Left colon (tissue), 2 donors: Measurements from ENCODE around the gene SLBP. TPM values are rescaled to one million over a fixed set of nuclear protein-coding genes. Genes with fewer than 3 reads are reported as not detected.

Experiments
- ATAC-seq: fragments of 200-7000 bp; cut with Tn5 transposase; one replicate; pipeline ENCODE4 v1.9.1; 2020; ENCODE audit warnings: mild to moderate bottlenecking, moderate library complexity
- DNase-seq, 2 donors: peaks; one replicate each; pipeline ENCODE4 v3.0.0-alpha.2; 2020
- intact Hi-C, 2 donors: fragments of 100-400 bp; cut with DNase I in 1 of 2; cut with micrococcal nuclease in 1 of 2; formaldehyde crosslinking; loops; one replicate each; pipeline versions ENCODE4 v1.11.2 to v1.14.0; 2022; cut with DNase I, micrococcal nuclease
- total RNA-seq, 2 donors: library from RNA; stranded (reverse); fragmentation: NEBNext Ultra II Directional; extraction: Animal tissue kit (Norgen Biotek cat#: 25700); gene quantifications; one replicate each; pipeline ENCODE4 v1.2.1, GENCODE V29; 2021
- donor health status: DM: no; HTN: no; CAD: no.
- donor health status: DM: yes; HTN: yes; CAD: no.

Gene SLBP
- total RNA-seq, 2 donors from 2014 or later = 23.3 to 27.3 TPM

DNA sequence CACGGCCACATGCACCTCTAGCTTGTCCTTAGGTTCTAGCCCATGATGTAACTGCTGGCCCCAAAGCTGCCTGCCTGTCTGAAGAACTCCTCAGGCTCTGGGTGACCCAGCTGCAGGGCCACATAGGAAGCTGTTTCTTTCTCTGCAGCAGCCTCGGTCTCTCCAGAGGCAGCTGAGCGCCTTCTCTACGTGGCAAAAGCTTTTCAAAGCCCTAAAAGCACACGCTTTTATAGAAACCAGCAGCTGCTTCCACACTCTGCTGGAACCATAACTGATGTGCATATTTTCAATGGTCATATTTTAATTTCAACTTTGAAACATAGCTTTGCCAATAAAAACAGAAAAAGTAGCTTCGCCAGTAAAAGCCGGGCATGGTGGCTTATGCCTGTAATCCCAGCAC is 65.4 kb downstream of the SLBP start:
- DNase-seq (no peak), ATAC-seq (no peak)
- intact Hi-C loops = no loop called here

- ATAC-seq (peak; percentile 31), DNase-seq (peak; percentile 10 to 72)
- intact Hi-C loops = no loop called here
These were observed 67.0 kb downstream of the SLBP start for GRCh38 chr4:1644891-1645657.

- ATAC-seq = no peak
- intact Hi-C loops = no loop called here
- DNase-seq = no peak
These were observed 68.0 kb downstream of the SLBP start for GRCh38 chr4:1643971-1644735.

Other genes with a start within 250 kb of the SLBP start
- under 1 TPM; 0.49 to 0.61 TPM for gene FAM53A, start 28.0 kb downstream of the SLBP start, total RNA-seq
- 10 to 100 TPM; 51.1 to 60.3 TPM for gene TMEM129, start 9.0 kb upstream of the SLBP start, total RNA-seq
- 10 to 100 TPM in 1 of 2 donors, 1 to 10 TPM in 1; 8.9 to 18.3 TPM for gene TACC3, start 9.2 kb upstream of the SLBP start, total RNA-seq
- gene FGFR3, start 81.0 kb upstream of the SLBP start, total RNA-seq = 10 to 100 TPM; 46.5 to 57.4 TPM
- 100 to 1,000 TPM; 112 to 160 TPM for gene LETM1, start 143.8 kb upstream of the SLBP start, total RNA-seq
- 100 to 1,000 TPM in 1 of 2 donors, 10 to 100 TPM in 1; 64.5 to 115 TPM for gene NSD2, start 159.1 kb upstream of the SLBP start, total RNA-seq